NCI-H2081 (cell line): Measurements from ENCODE around the gene RBFOX2.

Experiments
- DNase-seq, 2 experiments: peaks; one replicate each; lab custom pipeline; 2025; lab: John Stamatoyannopoulos, UW

Gene RBFOX2

DNA sequence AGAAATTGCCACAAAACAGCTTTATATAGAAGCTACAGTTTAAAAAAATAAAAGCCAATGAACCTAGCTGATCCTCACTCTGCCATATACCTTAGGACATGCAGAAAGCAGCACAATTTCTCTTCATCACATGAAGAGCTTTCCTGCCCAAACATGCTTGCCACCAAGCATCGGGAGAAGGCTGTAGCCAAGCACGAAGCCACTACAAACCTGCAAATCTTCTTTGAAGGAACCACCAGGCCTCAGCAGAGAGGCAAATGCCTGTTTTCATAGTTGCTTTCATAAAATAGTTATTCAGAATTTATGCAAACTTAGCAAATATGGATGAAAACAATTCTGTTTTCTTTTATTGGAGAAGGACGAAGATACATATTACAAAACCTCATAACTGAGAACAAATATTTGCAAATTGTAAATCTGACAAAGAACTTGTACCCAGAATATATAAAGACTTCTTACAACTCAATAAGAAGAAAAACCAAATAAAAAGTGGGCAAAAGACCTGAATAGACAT lies 100.3 kb downstream of the RBFOX2 start:
- DNase-seq = no peak

DNA sequence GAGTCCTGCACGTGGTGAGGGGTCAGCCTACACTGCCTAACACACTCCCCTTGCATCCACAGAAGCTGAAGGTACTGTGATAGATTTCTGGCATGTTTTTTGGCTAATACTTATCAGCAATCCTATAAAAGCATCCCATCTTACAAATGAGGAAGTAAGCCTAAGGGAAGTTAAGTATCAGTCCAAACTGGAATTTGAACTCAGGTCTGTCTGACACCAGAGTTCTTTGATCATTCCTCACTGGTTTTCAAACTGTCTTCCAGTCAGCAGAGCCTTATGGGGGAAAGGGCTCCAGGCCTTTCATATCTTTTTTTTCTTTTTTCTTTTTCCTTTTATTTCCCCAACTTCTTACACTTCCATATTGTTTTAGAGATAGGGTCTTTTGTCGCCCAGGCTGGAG lies 105.6 kb downstream of the RBFOX2 start:
- DNase-seq = no peak

GRCh38 chr22:35921777-35922176 lies 106.8 kb downstream of the RBFOX2 start:
- DNase-seq = peak; percentile 24 to 55

- no peak for DNase-seq
Measured at GRCh38 chr22:35921044-35921443, 107.6 kb downstream of the RBFOX2 start.

- DNase-seq = no peak
Measured at GRCh38 chr22:35919002-35919542, 109.6 kb downstream of the RBFOX2 start.

- no peak for DNase-seq
Measured at GRCh38 chr22:35918456-35918855, 110.2 kb downstream of the RBFOX2 start.

- DNase-seq = no peak
Measured at GRCh38 chr22:35917651-35918050, 111.0 kb downstream of the RBFOX2 start.

DNA sequence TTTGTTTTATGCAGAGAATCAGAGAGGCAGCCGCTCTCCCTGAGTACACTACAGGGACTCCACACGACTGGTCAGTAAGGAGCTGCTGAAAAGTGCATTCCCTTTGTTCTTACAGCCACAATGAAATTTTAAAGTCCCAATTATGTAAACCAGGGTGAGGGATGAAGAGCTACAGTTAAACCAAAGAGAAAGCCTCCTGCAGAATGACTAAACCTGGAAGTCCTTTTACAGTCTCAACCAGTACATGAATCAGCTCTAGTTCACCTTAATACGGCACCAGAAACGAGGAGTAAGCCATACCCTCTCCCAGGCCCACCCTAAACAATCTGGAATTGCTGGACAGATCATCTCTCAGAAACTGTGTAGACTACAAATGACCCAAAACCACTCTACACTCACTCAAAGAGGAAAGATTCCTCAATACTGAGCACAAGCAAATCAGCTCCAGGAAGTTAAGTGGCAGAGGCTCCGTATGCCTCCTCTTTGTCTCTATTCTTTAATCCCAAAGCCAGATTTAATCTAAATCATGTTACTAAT lies 113.1 kb downstream of the RBFOX2 start:
- DNase-seq = no peak

DNA sequence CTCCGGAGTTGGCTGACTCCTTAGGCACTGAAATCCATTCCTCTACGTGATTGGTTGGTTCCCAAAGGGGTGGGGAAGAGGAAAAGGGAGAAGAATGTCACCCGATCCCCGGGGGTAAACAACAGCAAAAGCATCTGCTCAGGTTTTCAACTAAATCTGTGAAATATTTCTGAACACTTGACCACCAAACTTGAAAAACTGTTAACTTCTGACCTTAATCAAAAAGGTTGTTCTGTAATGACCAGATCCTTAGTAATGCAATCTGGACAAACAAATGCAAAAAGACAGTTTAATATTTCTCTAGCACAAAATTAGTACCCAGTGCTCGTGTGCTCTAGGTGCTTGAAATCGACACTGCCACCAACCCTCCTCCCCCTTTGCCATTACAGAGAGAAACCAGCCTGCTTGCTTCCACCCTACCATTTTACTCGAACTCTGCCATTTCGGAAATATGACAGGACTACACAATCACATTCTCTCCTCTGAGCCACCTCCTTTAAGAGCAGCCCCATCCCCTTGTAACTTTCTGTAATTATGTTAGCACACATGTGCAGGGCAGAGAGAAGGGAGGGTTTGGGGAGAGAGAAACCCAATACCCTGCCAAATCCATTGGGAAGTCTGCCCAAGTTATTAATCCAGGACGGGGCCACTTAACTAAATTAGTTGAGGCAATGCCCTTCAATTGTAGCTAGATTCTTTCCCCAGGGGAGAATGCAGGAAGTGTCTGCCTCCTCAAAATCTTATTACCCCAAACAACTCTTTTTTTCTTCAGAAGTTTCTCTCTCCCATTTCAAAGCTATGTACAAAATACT lies 113.8 kb downstream of the RBFOX2 start:
- peak; percentile 78 to 85 for DNase-seq

GRCh38 chr22:35914357-35914664 lies 114.3 kb downstream of the RBFOX2 start:
- no peak for DNase-seq

GRCh38 chr22:35913925-35914324 lies 114.7 kb downstream of the RBFOX2 start:
- DNase-seq = no peak

GRCh38 chr22:35912658-35913057 lies 116.0 kb downstream of the RBFOX2 start:
- no peak for DNase-seq

GRCh38 chr22:35911877-35912276 lies 116.7 kb downstream of the RBFOX2 start:
- no peak for DNase-seq

DNA sequence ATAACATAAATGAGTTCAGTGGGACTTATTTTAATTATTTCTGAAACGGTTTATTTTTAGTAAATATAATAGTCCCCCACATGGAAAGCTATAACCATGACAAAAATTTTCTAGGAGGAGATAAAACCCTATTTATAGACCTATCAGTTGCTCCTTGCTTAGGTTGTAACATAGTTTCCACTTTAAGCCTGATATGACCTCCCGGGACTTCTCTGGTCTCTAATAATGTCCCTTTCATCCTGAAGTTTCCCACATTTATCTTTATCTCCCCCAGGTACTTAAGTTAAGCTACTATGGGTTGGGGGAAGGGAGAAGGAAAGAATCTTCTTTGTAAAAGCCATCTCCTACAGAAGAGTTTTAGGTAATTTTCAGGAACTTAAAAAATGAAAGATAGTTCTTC lies 117.7 kb downstream of the RBFOX2 start:
- DNase-seq = no peak

DNA sequence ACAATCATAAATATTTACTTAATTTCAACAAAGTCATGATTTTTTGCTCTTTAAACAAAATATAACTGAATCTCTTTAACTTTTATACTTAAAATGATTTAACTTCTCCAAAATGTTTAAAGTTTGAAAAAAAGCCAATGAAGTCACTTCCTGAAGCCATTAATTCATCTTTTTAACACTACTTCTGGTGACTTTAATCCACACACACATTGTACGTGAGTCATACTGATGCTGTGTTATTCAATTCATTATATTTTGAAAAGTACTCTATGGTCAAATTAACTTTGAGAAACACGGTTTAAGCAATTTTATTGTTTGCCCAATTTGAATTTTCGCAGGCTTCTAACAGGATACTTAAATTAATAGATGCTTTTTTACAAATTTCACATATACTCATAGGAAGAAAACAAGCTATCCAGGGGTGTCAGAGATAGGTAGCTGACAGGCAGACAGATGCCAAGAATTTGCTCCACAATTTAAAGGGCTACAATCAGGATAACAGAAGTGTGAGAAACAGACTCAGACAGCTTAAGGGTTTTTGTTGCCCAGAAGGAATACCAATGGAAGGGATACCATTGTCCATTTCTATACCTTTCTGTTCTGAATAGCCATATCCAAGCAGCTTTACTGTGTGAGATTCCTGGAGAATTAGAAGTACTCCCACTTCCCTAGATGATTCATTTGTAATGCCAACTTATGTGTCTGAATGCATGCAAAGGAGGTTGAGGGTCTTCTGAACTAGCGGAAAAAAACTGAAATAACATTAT lies 118.4 kb downstream of the RBFOX2 start:
- DNase-seq = no peak

DNA sequence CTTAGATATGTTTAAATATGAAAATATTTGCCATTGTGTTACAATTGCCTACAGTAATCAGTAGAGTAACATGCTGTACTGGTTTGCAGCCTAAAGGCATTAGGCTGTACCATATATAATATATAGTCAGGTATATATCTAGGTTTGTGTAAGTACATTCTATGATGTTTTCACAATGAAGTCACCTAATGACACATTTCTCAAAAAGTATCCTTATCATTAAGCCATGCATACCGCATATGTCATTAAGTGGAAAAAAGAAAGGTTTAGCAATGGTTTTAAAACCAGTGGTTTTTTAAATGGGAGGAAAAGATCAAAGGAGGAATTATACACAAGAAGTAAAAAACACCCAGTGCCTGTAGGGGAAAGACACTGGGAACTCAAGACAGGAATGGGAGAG lies 122.7 kb downstream of the RBFOX2 start:
- no peak for DNase-seq

GRCh38 chr22:35904752-35905151 lies 123.9 kb downstream of the RBFOX2 start:
- no peak for DNase-seq

- no peak for DNase-seq
Measured at GRCh38 chr22:35904336-35904692, 124.3 kb downstream of the RBFOX2 start.

- no peak for DNase-seq
Measured at GRCh38 chr22:35903571-35904335, 124.9 kb downstream of the RBFOX2 start.

DNA sequence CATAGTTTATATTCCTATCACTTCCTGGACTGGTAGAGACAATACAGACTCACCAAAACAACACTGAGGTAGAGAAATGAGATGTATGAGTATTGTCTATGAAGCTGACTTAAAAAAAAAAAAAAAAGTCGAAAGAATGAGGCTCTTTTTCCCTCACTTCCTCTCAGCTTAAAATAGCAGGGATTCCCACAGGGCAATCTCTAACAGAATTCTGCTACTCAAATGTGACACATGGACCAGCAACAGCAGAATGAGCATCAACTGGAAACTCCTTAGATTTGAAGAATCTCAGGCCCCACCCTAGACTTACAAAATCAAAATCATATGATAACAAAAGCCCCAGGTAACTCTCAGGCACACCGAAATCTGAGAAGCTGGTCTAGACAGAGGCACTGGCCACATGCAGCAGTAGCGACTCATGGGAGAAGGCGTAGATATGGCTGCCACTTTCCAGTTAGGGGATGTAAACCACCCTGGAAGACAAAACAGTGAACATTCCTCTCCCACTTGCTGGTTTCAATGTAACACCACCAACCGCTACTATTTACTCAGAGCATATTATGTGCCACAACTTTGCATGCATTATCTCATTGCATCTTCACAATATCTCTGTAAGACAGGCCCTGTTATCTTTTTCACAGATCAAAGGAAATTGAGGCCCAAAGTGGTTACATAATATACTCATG lies 128.0 kb downstream of the RBFOX2 start:
- DNase-seq = no peak

- no peak for DNase-seq
Measured at GRCh38 chr22:35899736-35900135, 128.9 kb downstream of the RBFOX2 start.
